Femur (tissue), 1 donor: Measurements from ENCODE around the gene NOTCH2NLA.
"Not testable (repeated sequence)": the region's sequence is repeated elsewhere in the genome, so short reads cannot be mapped to it uniquely, and the experiment has no call there.

Source experiments
- DNase-seq: peaks from one replicate; pipeline ENCODE4 v3.0.0-alpha.2; 2017

The NOTCH2NLA gene

DNA sequence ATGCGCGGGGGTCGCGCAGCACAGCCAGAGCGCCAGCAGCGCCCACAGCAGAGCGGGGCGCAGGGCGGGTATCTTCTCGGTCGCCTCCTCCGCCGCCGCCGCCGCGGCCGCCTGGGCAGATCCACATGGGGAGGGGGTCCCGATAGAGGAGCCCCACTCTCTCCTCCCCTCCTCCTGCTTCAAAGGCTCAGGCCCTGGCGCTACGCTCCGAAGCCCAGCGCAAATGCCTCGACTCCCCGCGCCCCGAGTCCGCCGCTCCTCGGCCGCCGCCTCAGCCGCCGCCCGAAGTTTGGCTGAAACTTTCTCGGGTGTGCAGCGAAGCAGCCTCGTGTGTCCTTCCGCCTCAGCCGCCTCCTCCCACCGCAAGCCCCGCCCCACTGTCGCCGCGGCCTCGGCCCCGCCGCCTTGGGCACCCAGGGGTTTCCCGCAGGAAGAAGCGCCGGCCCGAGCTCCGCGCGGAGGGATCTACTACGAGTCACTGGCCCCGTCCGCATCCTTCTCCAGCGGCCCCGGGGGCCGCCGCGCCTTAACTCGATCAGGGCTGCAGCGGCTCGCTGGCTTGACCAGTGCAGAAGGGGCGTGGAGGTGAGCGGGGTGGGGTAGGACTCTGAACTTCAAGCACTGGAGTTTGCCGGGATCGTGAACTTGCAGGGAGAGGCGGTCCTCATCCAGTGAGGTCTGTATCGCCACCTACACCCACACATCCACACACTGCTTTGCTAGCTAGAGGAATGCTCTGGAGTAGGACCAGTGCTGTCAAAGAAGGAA lies at the start of gene NOTCH2NLA:
Gene NOTCH2NLA, minus strand, starts transcription at position 312 of the 768 bp plus-strand sequence. CDS start 39,684 bp downstream, outside the sequence.
- peak; percentile 27 for DNase-seq

DNA sequence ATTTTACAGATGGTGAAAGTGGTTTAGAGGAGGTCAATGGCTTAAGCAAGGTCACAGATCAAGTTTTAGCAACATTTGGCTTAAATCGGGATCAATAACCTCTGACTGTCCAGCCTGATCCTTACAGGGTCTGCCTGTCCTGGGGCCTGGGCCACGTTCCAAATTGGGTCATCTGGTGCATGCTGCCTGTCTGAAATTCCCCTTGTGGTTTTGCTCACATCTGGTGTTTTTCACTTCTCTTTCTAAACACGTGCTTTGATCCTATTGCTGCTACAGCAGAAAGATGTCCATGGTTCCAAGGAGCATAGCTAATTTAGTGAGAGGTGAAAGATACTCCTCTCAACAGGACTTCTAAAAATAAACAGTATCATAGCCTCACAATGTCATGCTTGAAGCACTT lies 49.5 kb upstream of the NOTCH2NLA start:
- not testable (repeated sequence) for DNase-seq

GRCh38 chr1:146277087-146277486 lies 48.3 kb upstream of the NOTCH2NLA start:
- DNase-seq = not testable (repeated sequence)

DNA sequence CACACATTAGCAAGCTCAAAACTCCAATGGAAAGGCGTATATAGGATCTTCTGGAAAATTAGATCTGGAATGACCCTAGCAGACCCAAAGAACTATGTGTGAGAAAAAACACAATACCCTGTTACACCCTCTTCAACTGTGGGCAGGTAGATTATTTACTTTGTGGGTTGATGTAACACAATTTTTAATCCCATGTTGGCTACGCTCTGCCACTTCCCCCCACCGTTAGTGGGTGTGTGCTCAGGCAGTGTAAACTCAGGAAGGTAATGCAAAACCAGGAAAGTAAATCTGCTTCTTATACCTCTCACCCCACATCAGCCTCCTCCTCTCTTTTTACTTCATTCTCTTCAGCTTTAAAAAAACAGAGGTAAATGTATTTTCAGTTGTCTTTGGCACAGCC lies 45.3 kb upstream of the NOTCH2NLA start:
- DNase-seq = not testable (repeated sequence)

DNA sequence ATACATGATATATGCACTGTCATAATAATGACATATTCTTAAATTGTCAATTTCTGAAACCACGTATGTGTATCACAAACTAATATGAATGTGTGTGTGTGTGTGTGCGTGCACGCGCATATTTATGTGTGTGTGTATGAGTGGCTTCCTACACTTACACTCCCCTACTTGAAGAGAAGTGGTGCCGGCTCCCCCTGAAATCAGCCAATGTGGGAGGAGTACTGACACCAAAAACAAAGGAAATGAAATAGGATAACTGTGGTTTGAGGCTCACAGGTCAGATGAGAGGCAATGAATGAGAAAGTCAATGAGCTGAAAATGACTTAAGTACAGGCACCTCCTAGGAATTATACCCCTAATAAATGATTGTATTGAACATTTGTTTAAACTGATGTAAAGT lies 44.4 kb upstream of the NOTCH2NLA start:
- not testable (repeated sequence) for DNase-seq

- not testable (repeated sequence) for DNase-seq
Measured at GRCh38 chr1:146272734-146273133, 43.9 kb upstream of the NOTCH2NLA start.

DNA sequence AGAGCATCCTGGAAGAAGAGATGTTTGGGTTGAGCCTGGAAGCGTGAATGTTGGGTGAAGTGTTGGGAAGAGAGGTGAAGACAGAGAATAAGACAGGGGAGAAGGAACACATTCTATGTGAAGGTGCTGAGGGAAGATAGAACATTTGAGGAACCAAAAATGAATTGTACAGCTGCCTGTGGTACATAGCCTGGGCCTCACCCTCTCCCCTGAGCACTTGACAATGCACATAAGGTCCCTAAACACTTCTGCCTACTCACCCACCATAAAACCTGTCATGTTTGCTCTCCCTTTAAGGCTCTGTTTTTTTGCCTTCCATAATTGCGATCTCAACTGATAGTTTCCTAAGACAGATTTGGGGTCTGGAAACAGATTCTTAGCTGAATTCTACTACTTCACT lies 43.2 kb upstream of the NOTCH2NLA start:
- not testable (repeated sequence) for DNase-seq

DNA sequence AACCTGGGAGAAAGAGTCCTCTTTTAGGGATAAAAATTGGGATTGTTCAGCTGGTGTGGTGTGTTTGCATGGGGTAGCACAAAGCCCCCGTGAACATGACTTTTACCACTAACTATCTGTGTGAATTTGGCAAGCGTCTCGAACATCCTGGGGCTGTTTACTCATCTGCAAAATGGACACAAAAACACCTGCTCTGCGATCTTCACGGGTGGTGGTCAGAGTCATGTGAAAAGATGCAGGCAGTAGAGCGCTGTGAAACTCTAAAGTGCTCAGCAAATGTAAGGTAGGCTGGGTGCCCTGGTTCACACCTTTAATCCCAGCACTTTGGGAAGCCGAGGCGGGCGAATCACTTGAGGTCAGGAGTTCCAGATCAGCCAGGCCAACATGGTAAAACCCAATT lies 41.3 kb upstream of the NOTCH2NLA start:
- not testable (repeated sequence) for DNase-seq

DNA sequence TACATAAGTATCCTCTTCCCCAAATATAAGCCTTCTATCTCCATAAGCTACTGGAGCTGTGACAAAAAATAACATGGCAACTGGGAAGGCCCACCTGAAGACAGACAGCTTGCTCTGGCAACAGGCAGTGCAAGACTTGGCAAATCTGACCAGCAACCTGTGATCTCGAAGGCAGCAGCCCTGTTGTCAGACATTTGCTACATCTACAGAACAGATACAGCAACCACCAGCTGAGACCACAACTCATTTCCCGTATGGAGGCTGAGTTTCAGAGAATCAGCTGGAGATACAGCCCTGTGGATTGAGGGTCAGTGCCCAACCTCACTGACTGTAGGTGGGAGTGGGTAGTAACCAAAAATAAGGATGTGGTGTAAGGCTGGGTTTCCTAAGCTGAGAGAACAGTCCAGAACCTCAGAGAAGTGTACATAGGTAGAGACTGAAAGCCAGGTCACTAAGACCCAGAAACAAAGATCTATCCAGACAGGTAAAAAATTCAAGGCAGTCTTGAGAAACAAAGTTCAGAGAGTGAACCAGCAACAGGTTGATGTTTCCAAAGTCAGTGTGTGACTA lies 37.4 kb upstream of the NOTCH2NLA start:
- DNase-seq = not testable (repeated sequence)

DNA sequence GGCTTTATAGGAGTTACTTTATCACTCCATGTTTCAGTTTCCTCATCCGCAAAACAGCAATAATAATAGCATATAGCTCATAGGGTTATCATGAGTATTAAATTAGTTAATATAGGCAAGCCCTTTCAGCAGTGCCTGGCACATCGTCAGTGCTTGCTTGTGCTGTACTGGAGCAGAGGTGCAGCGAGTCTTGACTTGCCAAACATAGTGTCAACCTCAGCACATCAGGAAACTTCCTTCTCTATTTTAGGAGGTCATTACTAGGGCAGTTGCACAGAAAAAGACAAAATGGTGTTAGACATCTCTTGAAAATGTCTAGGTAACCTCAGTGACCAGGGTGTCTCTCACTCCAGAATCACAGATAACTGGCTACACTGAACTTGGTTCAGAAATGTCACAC lies 35.9 kb upstream of the NOTCH2NLA start:
- not testable (repeated sequence) for DNase-seq

- not testable (repeated sequence) for DNase-seq
Measured at GRCh38 chr1:146260006-146260730, 31.3 kb upstream of the NOTCH2NLA start.

- DNase-seq = not testable (repeated sequence)
Measured at GRCh38 chr1:146257992-146258552, 29.3 kb upstream of the NOTCH2NLA start.

DNA sequence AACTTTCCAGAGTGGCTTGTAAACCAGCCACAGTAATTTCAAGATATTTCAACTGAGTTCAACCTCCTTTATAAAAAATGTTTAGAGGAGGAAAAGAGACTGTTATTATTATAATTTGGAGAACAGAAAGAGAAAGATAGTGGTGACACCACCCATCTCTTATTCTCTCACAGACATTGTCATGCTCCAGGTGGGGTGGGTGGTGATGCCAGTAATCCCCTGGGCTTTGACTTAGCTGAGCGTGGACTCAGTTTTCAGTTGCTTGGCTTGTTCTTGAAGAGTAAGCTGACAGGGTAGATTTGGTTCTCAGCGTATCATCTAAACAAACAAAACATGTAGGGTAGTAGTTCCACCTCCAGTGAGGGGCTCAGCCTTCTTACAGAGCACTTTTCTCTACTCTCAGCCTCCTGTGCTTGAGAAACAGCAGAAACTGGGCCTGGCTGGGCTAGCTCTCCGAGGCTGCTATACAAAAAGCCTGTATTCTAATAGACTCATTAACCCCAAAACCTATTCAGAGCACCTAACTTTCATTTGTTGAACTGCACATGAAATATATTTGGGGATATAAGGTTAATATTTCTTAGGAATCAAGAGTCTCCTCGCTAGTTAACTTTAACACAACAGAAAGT lies 25.9 kb upstream of the NOTCH2NLA start:
- DNase-seq = not testable (repeated sequence)

- DNase-seq = not testable (repeated sequence)
Measured at GRCh38 chr1:146253249-146253855, 24.5 kb upstream of the NOTCH2NLA start.

- DNase-seq = not testable (repeated sequence)
Measured at GRCh38 chr1:146251523-146251922, 22.7 kb upstream of the NOTCH2NLA start.

DNA sequence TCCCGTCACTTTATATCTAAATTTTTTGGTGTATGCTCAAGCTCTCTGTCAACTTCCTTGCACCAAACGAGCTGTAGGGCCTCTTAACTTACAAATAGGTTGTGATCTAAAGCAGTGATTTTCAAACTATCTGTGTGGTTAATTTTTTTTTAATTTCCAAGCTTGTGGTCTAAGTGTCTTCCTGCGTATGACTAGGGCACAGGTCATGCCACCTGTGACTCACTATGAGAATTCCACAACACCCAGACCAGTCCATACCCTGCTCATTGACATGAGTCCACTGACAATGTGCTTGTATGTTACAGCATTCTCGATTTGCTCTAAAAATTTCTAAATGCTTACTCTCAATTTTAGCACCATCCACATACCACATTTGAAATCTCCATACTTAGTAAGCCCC lies 19.8 kb upstream of the NOTCH2NLA start:
- DNase-seq = not testable (repeated sequence)

DNA sequence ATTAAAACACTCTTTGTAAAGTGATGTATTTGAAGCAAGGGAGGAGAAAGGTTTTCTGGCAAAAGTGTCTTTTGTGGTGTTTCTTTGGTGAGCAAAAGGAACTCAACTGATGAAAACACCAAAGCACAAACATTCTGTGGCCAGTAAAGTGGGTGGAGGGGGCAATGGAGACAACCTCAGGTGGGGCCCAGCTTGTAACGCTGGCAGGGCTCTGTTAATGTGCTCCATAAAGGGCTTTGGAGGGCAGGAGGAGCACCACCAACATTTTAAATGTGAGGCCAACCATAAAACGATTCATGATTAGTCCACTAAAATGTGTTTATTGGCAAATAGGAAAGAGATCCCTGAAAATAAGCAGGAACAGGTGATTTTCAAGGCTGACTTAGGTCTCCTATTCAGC lies 7.8 kb upstream of the NOTCH2NLA start:
- not testable (repeated sequence) for DNase-seq

DNA sequence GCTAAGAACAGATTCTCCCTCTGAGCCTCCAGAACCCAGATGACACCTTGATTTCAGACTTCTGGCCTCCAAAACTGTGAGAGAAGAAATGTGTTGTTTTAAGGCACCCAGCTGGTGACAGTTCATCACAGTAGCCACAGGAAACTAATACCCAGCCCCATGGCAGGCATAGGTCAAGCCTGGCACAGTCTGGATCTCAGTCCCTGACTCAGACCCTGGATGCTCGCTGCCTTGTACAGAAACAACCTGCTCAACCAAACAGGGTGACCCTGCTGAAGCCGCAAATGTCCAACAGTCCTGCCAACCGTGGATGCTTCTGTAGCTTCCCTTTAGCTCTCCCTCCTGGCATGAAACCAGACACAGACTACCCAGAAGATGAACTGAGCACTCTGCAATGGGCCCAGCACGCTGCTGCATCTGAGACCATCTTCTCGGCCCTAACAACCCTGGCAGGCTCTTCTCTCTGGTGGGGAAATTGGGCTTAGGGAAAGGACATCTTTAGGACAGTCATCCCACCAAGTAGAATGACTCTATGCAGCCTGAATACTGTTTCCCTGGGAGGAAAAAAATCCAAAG lies 7.3 kb upstream of the NOTCH2NLA start:
- not testable (repeated sequence) for DNase-seq

- not testable (repeated sequence) for DNase-seq
Measured at GRCh38 chr1:146228144-146228682, 608 bp downstream of the NOTCH2NLA start.

GRCh38 chr1:146174531-146174930 lies 54.3 kb downstream of the NOTCH2NLA start:
- not testable (repeated sequence) for DNase-seq

DNA sequence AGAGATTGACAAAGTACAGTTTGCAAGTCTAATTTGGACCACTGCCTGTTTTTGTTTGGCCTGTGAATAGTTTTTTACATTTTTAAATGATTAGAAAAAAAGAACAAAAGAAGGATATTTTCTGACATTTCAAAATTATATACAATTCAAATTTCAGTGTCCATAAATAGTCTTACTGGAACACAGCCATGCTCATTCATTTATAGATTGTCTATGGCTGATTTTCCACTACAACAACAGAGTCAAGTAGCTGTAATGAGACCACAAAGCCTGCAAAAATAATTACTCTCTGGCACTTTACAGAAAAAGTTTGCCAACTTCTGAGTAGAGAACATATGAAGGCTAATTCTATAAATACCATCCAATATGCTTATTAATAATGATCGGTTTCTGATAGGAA lies 61.1 kb downstream of the NOTCH2NLA start:
- not testable (repeated sequence) for DNase-seq

GRCh38 chr1:146167273-146167672 lies 61.5 kb downstream of the NOTCH2NLA start:
- not testable (repeated sequence) for DNase-seq
